ENCODE data around the gene CYB561D2. TPM values are rescaled to one million over a fixed set of nuclear protein-coding genes. Genes with fewer than 3 reads are reported as not detected.

CYB561D2 gene
- total RNA-seq, 2 donors from 2014 or later: 22.5 to 29.4 TPM

DNA sequence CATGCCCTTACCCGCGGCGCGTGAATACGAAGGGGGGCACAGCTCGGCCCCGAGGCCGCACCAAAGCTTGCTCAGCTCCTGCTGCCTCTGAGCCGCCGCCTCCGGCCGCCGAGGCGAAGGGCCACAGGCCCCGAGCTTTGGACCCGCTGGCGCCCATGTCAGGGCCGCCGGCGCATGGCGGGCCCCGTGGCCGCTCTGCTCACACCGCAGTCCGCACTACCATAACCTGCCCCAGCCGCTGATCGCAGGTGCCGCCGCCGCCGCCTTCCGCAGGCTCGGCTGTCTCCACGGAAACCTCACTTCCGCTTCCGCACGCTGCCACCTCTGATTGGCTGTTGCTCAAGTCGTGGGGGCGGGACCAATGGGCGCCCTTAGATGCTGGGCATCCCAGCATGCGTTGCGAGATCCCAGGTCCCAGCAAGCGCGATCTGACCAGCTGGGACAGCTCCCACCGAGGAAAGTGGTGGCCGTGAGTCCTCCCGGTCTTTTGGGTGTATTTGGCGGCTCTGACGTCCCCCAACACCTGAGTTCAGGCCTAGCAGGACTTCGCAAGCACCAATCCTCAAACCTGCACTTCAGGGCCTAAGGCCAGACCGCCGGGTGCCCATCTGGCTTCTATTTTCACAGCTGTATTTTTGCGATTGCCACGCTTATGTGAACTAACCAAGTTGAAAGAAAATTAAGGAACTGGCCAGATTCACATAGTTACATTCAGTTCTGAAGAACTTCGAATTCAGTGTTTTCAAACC, 22.5 kb upstream of the CYB561D2 start, which contains the start of gene TUSC2:
TUSC2 (minus strand) TSS at position 281 of the 749 bp plus-strand sequence; CDS start at position 157, 124 bp downstream.
- Histone ChIP-seq H3K4me1 (ENCODE audit: control insufficient read depth in 1 of 2, low read depth in 2 of 2) (peaks cover 13 to 24% of the 10 kb centered on the region in 2 donors), H3K27me3 (replicated peaks; ENCODE audit: insufficient read depth) (no peaks in the 10 kb centered on the region), H3K36me3 (peaks cover 36% of the 10 kb centered on the region), H3K27ac (peak within 1 kb of the TSS; percentile 65 to 80), H3K4me3 (peak within 1 kb of the TSS; percentile 90), H3K9me3 (no peaks in the 10 kb centered on the region)
- TF ChIP-seq, protein P1, sequence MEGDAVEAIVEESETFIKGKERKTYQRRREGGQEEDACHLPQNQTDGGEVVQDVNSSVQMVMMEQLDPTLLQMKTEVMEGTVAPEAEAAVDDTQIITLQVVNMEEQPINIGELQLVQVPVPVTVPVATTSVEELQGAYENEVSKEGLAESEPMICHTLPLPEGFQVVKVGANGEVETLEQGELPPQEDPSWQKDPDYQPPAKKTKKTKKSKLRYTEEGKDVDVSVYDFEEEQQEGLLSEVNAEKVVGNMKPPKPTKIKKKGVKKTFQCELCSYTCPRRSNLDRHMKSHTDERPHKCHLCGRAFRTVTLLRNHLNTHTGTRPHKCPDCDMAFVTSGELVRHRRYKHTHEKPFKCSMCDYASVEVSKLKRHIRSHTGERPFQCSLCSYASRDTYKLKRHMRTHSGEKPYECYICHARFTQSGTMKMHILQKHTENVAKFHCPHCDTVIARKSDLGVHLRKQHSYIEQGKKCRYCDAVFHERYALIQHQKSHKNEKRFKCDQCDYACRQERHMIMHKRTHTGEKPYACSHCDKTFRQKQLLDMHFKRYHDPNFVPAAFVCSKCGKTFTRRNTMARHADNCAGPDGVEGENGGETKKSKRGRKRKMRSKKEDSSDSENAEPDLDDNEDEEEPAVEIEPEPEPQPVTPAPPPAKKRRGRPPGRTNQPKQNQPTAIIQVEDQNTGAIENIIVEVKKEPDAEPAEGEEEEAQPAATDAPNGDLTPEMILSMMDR (IDR thresholded peaks at IDR 0.05): no peak
- DNase-seq (ENCODE audit: low spot score) (peak; percentile 95), ATAC-seq (ENCODE audit: insufficient number of reproducible peaks, low FRiP score, low read depth) (peak; percentile 71)

DNA sequence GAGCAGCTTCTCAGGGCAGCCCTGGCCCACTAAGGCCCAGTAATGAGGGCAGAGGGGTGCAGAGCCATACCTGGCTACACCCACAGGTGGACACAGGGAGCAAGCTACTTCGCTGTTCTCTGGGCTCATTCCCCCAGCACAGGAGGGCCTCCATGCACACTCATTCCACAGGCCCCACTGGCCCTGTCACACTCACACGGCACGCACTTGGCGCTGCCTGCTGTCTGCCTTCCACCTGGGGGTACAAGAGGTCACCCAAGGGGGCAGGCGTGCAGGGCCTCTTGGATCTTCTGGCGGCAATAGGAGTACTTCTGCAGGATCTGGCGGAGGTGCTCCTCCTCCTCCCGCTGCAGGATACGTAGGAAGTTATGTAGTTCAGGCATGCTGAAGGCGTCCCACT, 20.3 kb upstream of the CYB561D2 start:
- H3K36me3 ChIP-seq: peaks cover 36% of the 10 kb centered on the region
- H3K4me3 ChIP-seq: no peak overlapping the region
- ATAC-seq (ENCODE audit: insufficient number of reproducible peaks, low FRiP score, low read depth): no peak
- peaks cover 31 to 41% of the 10 kb centered on the region in 2 donors for H3K4me1 ChIP-seq (ENCODE audit: control insufficient read depth in 1 of 2, low read depth in 2 of 2)
- TF ChIP-seq, protein P1 (IDR thresholded peaks at IDR 0.05): no peak
- no peaks in the 10 kb centered on the region for H3K9me3 ChIP-seq
- no peaks in the 10 kb centered on the region for H3K27me3 ChIP-seq (replicated peaks; ENCODE audit: insufficient read depth)
- H3K27ac ChIP-seq: no peak overlapping the region
- DNase-seq (ENCODE audit: low spot score): no peak

DNA sequence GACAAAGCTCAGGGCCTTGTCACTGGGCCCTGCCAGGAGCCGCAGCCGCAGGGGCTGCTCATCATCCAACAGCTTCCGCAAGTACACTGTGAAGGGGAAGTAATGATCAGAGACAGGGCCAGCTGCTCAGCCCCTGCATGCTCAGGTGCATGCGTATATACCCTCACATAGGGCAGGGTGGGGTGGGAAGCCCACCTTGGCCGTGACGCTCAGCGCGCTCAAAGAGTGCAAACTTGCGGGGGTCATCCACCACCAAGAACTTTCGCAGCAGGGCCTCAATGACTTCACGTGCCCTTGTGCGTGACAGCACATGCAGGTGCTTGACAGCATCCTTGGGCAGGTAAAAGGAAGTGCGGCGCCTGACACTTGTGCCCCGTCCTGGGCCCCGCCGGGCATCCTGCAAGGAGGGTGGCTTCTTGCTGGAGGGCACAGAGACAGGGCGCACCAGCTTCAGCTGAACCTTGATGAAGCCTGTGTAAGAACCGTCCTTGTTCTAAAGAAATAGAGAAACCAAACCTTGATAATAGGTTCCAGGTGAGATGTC, 19.2 kb upstream of the CYB561D2 start:
- Histone ChIP-seq H3K4me3 (no peak overlapping the region), H3K27ac (no peak overlapping the region), H3K9me3 (no peaks in the 10 kb centered on the region), H3K27me3 (replicated peaks; ENCODE audit: insufficient read depth) (no peaks in the 10 kb centered on the region), H3K4me1 (ENCODE audit: control insufficient read depth in 1 of 2, low read depth in 2 of 2) (peaks cover 41 to 52% of the 10 kb centered on the region in 2 donors), H3K36me3 (peaks cover 29% of the 10 kb centered on the region)
- DNase-seq (ENCODE audit: low spot score) (no peak), ATAC-seq (ENCODE audit: insufficient number of reproducible peaks, low FRiP score, low read depth) (no peak)
- TF ChIP-seq, protein P1 (IDR thresholded peaks at IDR 0.05): no peak

DNA sequence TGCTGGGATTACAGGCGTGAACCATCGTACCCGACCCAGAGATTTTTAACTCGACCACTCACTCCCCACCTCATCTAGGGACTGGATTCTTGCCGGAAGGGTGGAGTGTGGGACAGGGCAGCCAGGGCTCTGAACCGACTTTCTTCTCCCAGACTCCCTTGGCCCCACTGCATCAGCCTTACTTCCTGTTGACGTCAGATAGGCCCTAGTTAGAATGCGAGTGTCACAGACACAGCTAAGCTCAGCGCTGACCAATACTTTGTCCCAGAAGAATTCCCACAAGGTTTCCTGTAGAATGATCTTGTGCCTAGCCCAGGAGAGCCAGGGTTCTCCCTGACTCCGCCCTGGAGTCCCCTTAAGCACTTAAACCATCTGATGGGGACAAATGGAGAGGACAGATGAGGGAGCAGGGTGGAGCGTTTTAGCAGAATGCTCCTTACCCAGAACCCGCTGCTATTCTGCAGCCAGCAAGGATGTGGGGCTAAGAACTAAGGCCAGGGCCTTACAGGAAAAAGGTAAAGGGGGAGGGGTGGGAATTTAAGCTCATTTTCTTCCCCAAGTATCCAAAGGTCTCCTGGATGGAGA, 16.8 kb upstream of the CYB561D2 start:
- Histone ChIP-seq H3K4me1 (ENCODE audit: control insufficient read depth in 1 of 2, low read depth in 2 of 2) (peaks cover 35 to 48% of the 10 kb centered on the region in 2 donors), H3K4me3 (peak overlapping the region; percentile 27)
- TF ChIP-seq, protein P1 (IDR thresholded peaks at IDR 0.05): no peak

More for the DNA sequence above, 16.8 kb upstream of the CYB561D2 start:
- Histone ChIP-seq H3K36me3 (peaks cover 29% of the 10 kb centered on the region), H3K27ac (peak overlapping the region; percentile 90 to 93), H3K9me3 (no peaks in the 10 kb centered on the region), H3K27me3 (replicated peaks; ENCODE audit: insufficient read depth) (no peaks in the 10 kb centered on the region)
- ATAC-seq (ENCODE audit: insufficient number of reproducible peaks, low FRiP score, low read depth) (peak; percentile 32), DNase-seq (ENCODE audit: low spot score) (no peak)

Measured in thoracic aorta (tissue), 2 donors.